NCI-H2107 treated with DMSO at 0.1 percent for 48 hours (cell line): ENCODE results near the gene OR5K3.

Experiments used
- DNase-seq: peaks from one replicate; lab custom pipeline; 2025; ENCODE audit not compliant: unreplicated experiment; lab: John Stamatoyannopoulos, UW

Gene OR5K3

DNA sequence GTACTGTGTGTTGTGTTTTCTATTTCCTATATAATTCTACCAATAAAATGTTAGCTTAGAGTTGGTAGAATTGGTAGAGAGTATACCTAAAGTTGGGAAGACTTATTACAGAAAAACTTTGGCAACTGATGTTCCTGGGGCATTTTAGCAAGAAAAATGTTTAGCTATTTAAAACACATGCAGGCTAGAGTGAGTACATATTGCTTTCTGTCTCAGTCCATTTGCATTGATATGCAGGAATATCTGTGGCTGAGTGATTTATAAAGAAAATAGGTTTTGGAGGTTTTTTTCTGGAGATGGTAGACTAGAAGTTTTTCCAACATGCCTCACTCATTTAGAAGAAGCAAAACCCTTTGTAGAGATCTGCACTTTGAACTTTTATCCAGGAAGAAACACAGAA lies 42.1 kb downstream of the OR5K3 start:
- no peak for DNase-seq

DNA sequence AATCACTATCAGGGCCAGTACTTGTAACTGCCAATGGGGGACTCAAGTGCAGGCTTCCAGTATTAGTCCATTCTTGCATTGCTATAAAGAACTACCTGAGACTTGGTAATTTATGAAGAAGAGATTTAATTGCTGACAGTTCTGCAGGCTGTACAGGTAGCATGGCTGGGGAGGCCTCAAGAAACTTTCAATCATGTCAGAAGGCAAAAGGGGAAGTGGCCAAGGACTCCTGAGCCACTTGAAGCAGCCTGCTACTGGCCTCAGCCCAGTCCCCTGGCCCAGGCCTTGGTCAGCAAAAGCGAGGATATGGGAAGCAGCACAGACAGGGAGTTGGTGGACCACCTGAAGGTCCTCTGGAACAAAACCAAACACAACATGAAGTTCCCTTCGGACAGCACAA lies 43.3 kb downstream of the OR5K3 start:
- no peak for DNase-seq

DNA sequence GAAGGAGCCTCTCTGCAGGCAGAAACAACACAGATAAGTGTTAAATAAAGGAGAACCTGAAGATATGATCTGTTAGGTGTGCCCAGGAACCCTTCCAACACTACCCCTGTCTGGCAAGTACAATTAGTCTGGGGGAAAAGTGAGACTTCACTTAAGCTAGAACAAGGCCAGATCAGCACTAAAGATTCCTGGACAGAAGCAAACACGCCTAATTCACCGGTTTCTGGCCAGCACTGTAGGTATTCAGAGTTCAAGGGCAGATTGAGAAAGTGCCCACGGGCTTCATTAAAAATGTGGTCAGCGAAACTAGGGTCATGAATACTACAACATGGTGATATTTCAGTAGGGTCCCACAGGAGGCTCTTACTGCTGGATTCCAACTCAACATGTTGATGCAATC lies 43.9 kb downstream of the OR5K3 start:
- no peak for DNase-seq

DNA sequence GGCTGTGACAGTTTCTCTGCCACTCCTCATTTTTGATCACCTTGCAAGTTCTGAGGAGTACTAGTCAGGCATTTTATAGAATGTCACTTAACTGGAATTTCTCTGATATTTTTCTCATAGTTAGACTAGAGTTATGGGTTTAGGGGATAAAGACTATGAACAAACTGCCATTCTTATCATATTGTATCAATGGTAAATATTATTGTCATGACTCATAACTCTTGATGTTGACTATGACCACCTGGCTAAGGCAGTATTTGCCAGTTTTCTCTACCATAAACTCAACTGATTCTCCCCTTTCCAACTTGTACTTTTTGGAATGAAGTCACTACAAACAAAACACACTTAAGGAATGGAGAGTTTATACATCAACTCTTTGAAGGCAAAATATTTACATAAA lies 49.8 kb downstream of the OR5K3 start:
- DNase-seq, result no peak
